ENCODE measurements around the gene CCDC144A.
"Not testable (repeated sequence)": the region's sequence is repeated elsewhere in the genome, so short reads cannot be mapped to it uniquely, and the experiment has no call there.

CCDC144A gene

DNA sequence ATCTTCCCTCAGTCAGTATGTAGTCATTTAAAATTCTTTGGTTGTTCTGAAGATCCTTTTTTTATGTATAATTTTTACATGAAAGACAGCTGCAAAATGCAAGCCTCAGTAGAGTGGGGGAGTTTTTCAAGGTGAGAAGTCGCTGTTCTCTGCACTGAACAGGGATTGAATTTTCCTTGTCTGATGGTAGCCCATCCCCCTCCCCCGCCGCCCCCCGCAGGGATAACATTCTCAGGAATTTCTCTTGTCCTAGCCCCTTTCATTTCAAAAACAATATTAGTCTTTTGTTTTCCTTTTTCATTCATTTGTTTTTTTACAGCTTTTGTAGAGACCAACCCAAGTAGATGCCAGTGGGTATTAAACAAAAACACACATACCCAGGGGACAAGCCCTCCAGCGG is 2.9 kb upstream of the CCDC144A start:
- H3K4me3 Mint-ChIP-seq; H3K4me1 Mint-ChIP-seq; DNase-seq; H3K9me3 Mint-ChIP-seq; H3K27ac Mint-ChIP-seq; ATAC-seq; H3K36me3 Mint-ChIP-seq (ENCODE audit: low read depth): not testable (repeated sequence)
- H3K27me3 Mint-ChIP-seq = peaks cover 20% of the 10 kb centered on the region

DNA sequence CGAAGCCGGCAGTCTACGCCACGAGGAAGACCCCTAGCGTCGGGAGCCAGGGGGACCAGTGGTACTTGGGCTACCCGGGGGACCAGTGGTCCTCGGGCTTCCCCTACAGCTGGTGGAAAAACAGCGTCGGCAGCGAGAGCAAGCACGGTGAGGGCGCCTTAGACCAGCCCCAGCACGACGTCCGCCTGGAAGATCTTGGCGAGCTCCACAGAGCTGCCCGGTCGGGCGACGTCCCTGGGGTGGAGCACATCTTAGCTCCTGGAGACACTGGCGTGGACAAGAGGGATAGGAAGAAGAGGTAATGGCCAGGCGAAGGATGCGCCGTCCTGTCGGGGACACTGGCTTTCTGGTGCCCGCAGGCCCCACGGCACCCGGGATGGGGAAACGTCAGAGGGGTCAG is 406 bp downstream of the CCDC144A start:
- Mint-ChIP-seq H3K4me3 (peak overlapping the region; percentile 79), H3K27ac (peak overlapping the region; percentile 80)
- not testable (repeated sequence) for H3K4me1 Mint-ChIP-seq; H3K27me3 Mint-ChIP-seq; H3K9me3 Mint-ChIP-seq; H3K36me3 Mint-ChIP-seq (ENCODE audit: low read depth)
- ATAC-seq = peak; percentile 39
- DNase-seq = peak; percentile 6

DNA sequence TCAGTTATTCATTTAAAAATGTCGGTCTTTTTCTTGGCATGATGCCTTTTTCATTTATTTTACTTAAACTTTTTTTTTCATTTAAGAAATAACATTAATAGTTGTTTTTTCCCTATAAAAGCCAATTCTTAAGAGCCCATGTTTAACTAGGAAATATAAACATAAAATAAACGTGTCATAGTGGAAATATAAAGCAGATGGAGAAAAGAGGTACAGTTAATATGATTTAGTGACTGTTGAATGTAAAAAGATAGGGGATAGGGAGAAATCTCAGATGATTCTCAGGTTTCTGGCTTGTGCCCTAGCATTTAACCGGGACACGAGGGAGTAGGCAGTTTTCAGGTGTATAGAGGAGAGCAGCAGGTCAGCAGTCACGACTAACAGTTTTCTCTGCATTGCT is 7.6 kb downstream of the CCDC144A start:
- not testable (repeated sequence) for H3K9me3 Mint-ChIP-seq; DNase-seq; H3K36me3 Mint-ChIP-seq (ENCODE audit: low read depth); H3K4me1 Mint-ChIP-seq; ATAC-seq; H3K4me3 Mint-ChIP-seq; H3K27me3 Mint-ChIP-seq; H3K27ac Mint-ChIP-seq

DNA sequence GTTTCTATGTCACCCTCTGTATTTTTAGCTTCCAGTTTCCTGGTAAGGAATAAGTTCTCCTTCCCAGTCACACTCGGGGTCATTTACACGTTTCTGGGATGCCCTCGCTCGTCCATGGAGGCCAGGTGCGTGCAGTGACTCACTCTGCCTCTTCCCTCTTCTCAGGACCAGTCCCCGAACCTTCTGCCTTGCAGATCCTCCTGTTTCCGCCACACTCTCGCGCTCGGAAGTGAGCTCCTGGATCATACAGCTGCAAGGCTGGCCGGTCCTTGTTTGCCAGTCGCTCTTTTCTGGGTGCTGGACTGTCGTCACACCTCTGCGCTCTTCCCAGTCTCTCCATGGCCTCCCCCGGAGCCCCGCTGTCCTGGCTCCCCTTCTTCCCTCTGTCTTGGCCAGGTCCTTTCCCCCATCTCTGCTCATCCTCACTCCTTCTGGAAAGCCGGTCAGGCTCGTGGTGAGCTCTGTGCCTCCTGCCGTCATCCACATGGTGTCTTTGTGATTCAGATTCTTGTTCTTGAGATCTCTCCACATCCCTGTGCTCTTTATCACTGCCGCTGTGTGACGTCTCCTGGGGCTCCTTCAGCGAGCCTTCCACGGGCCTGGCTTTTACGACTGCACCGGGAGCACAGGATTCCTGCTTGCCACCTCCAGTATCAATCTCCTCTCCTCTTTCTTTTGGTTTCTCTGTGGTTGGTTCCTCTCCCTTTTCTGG is 55.6 kb downstream of the CCDC144A start:
- H3K9me3 Mint-ChIP-seq; H3K27ac Mint-ChIP-seq; DNase-seq; H3K36me3 Mint-ChIP-seq (ENCODE audit: low read depth); H3K4me1 Mint-ChIP-seq: not testable (repeated sequence)
- Mint-ChIP-seq H3K4me3 (peak overlapping the region; percentile 37), H3K27me3 (peaks cover 21% of the 10 kb centered on the region)
- ATAC-seq = peak; percentile 15

DNA sequence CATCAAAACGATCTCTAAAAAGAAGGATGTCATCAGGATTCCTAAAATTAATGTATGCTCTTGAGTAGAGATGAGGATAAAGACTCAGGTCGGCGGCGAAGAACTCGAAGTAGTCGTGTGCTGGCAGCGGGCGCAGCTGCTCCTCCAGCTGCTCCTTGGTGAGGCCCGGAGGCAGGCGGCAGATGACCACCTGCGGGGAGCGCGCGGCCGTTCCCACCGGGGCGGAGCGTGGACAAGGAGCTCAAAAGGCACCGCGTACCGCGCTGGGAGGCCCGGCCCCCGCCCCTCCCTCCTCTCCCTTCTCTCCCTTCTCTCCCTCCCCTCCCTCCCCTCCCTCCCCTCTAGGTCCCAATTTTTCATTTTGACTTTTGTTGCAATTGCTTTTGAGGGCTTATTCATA is 56.5 kb downstream of the CCDC144A start:
- H3K36me3 Mint-ChIP-seq (ENCODE audit: low read depth); H3K27ac Mint-ChIP-seq; DNase-seq; ATAC-seq; H3K4me1 Mint-ChIP-seq; H3K9me3 Mint-ChIP-seq; H3K4me3 Mint-ChIP-seq: not testable (repeated sequence)
- peaks cover 24% of the 10 kb centered on the region for H3K27me3 Mint-ChIP-seq

DNA sequence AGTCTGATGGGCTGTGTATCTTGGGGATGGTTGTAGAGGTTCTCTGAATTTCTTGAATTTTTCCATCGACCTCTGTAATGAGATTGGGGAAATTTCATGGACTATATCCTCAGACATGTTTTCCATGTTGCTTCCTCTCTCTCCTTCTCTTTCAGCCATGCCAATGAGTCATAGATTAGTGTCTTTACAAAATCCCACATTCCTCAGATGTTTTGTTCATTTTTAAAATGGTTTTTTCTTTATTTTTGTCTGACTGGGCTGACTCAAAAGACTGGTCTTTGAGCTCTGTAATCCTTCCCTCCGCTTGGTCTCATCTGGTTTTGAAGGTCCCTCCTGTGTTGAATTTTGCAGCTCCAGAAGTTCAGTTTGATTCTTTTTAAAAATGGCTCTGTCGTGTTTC is 60.5 kb downstream of the CCDC144A start:
- H3K9me3 Mint-ChIP-seq; H3K4me3 Mint-ChIP-seq; H3K36me3 Mint-ChIP-seq (ENCODE audit: low read depth); DNase-seq; H3K4me1 Mint-ChIP-seq; H3K27ac Mint-ChIP-seq; ATAC-seq: not testable (repeated sequence)
- H3K27me3 Mint-ChIP-seq = peaks cover 17% of the 10 kb centered on the region

DNA sequence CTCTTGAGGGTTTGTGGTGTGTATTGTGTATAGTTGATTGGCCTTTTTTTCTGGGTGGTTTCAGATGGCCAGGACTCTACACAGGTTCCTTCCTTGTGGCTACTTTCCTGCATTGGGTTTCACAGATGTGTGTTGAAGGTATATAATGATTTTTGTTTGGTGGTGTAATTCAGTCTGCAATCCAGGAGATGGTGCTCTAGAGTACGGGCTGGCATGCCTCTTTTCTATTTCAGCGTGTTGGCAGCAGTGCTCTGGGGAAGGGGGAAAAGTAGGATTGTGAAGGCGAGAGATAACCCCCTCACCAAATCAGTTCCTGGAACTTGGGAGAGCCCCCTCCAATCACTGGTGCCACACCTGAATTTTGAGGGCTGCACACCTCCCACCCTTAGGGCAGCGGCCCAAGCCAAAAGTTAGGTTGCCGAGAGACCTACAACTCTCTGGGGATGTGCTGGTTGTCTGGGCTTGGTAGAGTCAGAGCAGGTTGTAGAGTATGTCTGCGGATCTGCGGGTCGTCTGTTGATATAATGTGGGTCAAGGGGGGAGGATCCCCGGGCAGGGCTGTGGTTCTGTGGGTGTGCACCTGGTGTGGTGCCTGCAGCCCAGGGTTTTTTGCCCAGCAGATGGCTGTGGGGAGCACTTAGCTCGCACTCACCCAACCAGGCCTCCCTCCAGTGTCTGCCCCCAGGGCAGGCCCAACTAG is 61.3 kb downstream of the CCDC144A start:
- H3K27ac Mint-ChIP-seq; H3K4me1 Mint-ChIP-seq; H3K36me3 Mint-ChIP-seq (ENCODE audit: low read depth); H3K4me3 Mint-ChIP-seq; H3K9me3 Mint-ChIP-seq: not testable (repeated sequence)
- ATAC-seq = peak; percentile 54
- H3K27me3 Mint-ChIP-seq = peaks cover 12% of the 10 kb centered on the region
- DNase-seq = peak; percentile 5

DNA sequence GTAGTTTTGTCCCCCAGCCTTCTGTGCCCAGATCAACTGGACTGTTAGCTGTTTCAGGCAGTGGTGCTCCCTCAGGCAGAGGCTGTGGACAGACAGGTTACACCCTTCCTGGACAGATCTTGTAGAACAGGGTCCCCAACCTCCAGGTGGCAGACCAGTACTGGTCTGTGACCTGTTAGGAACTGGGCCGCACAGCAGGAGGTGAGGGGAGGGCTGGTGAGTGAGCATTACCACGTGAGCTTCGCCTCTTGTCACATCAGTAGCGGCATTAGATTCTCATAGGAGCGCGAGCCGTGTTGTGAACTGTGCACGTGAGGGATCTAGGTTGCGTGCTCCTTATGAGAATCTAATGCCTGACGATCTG is 61.9 kb downstream of the CCDC144A start:
- not testable (repeated sequence) for H3K4me1 Mint-ChIP-seq; H3K27ac Mint-ChIP-seq; H3K36me3 Mint-ChIP-seq (ENCODE audit: low read depth); DNase-seq; H3K4me3 Mint-ChIP-seq; H3K9me3 Mint-ChIP-seq
- peaks cover 11% of the 10 kb centered on the region for H3K27me3 Mint-ChIP-seq
- peak; percentile 10 for ATAC-seq

DNA sequence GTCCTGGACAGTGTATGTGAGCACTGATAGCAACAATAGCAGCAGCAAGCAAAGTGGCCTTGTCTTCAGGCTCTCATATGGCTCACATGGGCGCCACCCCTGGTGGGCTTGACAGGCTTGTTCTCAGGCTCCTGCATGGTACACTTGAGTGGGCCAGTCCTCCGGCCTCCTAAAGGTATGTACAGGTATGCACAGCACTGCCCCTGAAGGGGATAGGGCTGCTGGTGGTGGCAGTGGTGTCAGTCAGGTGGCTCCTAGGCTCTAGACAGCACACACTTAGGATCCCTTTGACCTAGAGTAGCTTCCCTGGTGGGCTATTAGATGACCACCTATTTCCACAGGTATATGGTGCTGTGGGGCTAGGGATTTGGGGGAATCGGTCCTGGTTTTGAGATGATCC is 67.5 kb downstream of the CCDC144A start:
- not testable (repeated sequence) for H3K9me3 Mint-ChIP-seq; DNase-seq; ATAC-seq; H3K27me3 Mint-ChIP-seq; H3K27ac Mint-ChIP-seq; H3K4me3 Mint-ChIP-seq; H3K36me3 Mint-ChIP-seq (ENCODE audit: low read depth); H3K4me1 Mint-ChIP-seq

DNA sequence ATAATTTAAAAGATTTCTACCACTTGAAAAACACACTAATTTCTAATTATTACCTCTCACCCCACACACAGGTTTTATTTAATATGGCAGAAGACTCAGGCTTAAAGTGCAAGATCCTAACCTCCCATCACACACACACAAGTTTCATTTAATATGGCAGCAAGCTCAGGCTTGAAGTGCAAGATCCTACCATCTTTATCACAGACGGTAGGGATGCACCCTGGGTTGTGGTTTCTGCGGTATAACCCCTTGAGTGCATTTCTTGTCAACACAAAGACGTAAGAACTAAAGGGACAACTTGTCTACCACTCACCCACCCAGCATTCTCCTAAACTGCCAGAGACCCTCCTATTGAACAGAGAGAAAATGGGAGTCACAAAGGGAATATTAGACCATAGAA is 68.1 kb downstream of the CCDC144A start:
- not testable (repeated sequence) for H3K27ac Mint-ChIP-seq; ATAC-seq; H3K4me3 Mint-ChIP-seq; H3K27me3 Mint-ChIP-seq; DNase-seq; H3K4me1 Mint-ChIP-seq; H3K9me3 Mint-ChIP-seq; H3K36me3 Mint-ChIP-seq (ENCODE audit: low read depth)

DNA sequence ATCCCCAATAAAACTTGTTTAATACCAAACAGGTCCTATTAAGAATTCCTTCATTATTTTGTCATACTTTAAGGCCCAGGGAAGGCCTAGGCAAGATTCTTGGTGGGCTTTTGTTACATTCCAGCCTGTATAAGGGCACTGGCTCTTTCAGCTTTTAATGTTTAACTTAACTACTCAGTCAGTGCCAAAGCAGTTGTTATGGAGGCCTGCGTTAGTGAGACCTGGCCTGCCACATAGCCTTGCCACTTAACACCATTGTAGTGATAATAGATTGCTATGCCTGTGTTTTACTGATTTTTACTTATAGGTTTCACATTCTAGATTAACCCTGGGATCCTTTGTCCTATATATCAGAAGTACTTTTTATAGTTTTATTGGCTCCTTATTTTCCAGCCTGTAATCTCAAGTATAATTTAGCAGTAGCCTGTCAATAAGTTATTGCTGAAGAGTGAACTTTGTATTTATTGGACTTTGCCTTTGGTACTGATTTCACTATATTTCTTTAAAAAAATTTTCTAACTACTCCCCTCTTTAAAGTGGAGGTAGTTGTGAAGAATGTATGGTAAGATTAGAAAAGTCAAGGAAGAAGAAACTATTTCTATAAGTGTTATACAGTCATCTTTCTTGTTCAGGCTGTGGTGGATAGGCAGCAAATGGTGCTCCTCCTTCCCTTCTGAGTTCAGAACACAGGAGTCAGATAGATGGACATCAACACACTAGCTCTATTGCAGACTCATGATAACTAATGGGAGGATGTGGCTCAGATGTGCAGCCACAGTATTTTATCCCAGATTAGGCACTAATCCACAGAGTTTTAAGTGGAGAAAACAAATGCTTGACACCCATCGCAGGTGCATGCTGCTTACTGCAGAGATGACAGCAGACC is 78.5 kb downstream of the CCDC144A start:
- not testable (repeated sequence) for H3K4me3 Mint-ChIP-seq; H3K27ac Mint-ChIP-seq; H3K9me3 Mint-ChIP-seq; H3K27me3 Mint-ChIP-seq; H3K36me3 Mint-ChIP-seq (ENCODE audit: low read depth); H3K4me1 Mint-ChIP-seq; DNase-seq; ATAC-seq

DNA sequence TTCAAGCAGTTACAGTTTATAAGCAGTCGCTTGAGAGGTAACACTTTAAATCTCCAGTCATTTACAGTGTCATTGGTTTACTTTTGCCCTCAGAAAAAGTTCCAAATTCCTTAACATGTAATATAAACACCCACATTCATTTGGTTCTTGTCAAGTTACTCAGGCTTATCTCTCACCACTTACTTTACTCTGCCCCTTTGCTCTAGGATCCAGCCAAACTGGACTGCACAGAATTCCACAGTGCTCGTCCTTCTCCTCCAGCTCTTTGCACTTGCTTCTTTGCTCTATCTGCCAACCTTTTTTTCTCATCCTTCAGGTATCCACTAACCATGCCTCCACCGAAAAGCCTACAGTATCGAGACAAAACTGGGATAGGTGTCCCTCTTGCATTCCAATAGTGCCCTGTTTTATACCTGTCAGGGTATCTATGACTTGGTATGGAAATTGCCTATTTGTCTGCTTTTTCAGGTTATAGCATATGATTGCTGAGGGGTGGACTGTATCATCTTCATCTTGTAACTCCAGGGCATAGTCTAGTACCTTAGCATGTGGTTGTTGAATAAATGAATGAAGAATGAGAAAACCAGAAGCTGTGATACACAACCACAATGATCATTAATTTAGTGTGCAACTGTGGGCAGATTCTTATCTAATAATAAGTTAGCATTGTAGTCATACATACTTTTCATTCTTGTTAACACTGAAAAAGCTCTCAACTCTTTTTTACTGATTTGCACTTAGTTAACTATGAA is 82.5 kb downstream of the CCDC144A start:
- H3K27me3 Mint-ChIP-seq; H3K9me3 Mint-ChIP-seq; H3K36me3 Mint-ChIP-seq (ENCODE audit: low read depth); H3K4me1 Mint-ChIP-seq; ATAC-seq; H3K4me3 Mint-ChIP-seq; DNase-seq; H3K27ac Mint-ChIP-seq: not testable (repeated sequence)

DNA sequence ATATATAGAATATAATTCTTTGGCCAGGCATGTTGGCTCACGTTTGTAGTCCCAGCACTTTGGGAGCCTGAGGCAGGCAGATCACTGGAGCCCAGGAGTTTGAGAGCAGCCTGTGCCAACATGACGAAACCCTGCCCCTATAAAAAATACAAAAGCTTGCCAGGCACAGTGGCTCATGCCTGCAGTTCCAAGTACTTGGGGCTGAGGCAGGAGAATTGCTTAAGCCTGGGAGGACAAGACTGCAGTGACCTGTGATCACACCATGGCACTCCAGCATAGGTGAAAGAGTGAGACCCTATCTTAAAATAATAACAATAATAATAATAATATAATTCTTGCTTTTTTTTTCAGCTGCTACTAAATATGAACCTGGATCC is 83.1 kb downstream of the CCDC144A start:
- H3K27me3 Mint-ChIP-seq; ATAC-seq; H3K36me3 Mint-ChIP-seq (ENCODE audit: low read depth); H3K9me3 Mint-ChIP-seq; DNase-seq; H3K4me1 Mint-ChIP-seq; H3K27ac Mint-ChIP-seq; H3K4me3 Mint-ChIP-seq: not testable (repeated sequence)

DNA sequence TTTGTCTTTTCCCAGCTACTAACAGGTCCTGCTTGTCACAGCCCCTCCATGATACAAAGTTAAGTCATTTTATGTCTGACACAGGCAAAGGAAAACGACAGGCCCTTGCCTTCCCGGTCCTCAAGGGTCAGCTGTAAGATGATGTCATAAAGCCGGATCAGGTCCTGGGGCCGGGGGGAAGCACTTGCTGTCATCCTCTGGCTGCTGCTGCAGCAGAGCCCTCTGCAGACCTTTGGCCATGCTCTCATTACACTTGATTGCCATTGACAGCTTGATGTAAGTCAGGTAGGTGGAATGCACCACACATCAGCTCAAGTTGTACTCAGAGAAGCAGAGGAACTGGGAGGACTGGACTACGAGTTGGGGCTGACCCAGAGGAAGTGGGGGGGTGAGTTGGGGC is 97.8 kb downstream of the CCDC144A start:
- H3K4me1 Mint-ChIP-seq; DNase-seq; H3K36me3 Mint-ChIP-seq (ENCODE audit: low read depth); H3K27me3 Mint-ChIP-seq; H3K4me3 Mint-ChIP-seq; H3K27ac Mint-ChIP-seq; H3K9me3 Mint-ChIP-seq; ATAC-seq: not testable (repeated sequence)

Measured in activated naive CD8-positive, alpha-beta T cell treated with anti-CD3 and anti-CD28 coated beads, Interleukin-2, amount 50 U/mL, for 24 hours (primary cell).